K562 (cell line): ENCODE data around the gene GCGR. TPM values are rescaled to one million over a fixed set of nuclear protein-coding genes. Genes with fewer than 3 reads are reported as not detected.

Experiments used
- ZBTB7A ChIP-seq: IDR thresholded peaks from 2 replicates; pipeline ENCODE4 v1.6.1; 2011; ENCODE audit warnings: low read depth, mild to moderate bottlenecking, low read length, moderate library complexity, borderline replicate concordance; ENCODE audit not compliant: control insufficient read depth
- polyA plus RNA-seq, 8 experiments: library from polyadenylated mRNA; depleted of rRNA in 4 of 8; stranded (reverse) in 5 of 8; unstranded in 3 of 8; fragments of >200 nt; fragmentation: Nextera tagmentation in 2 of 8; fragmentation: Illumina TruSeq in 1 of 8; extraction: Ambion mirVana in 2 of 8; extraction: Trizol in 1 of 8; gene quantifications; 2 replicates each; pipeline versions ENCODE4 v1.2.1 to v1.2.3, GENCODE V29; 2011 to 2014; ENCODE audit warnings: inconsistent platforms in 1 of 8, missing spikeins in 1 of 8
- total RNA-seq, 7 experiments: library from RNA; depleted of rRNA in 6 of 7; stranded (reverse); fragments of >200 nt in 6 of 7; fragmentation: Illumina TruSeq in 2 of 7; extraction: Trizol in 2 of 7; gene quantifications; 2 replicates each; pipeline versions ENCODE4 v1.2.1 to v1.2.3, GENCODE V29; 2011 to 2021; ENCODE audit warnings: low replicate concordance in 1 of 7
- TF ChIP-seq, protein P1 (sequence below), 3 experiments: IDR thresholded peaks in 2 of 3; conservative IDR thresholded peaks in 1 of 3; 2 replicates each; pipeline ENCODE4 v1.5.1; 2011 to 2012; ENCODE audit warnings: low read length in 3 of 3, mild to moderate bottlenecking in 3 of 3, control low read depth in 2 of 3, improper control_type of control experiment in 1 of 3, inconsistent platforms in 1 of 3, low read depth in 1 of 3, mixed read lengths in 1 of 3, moderate library complexity in 1 of 3; ENCODE audit not compliant: insufficient read depth in 2 of 3
- TF ChIP-seq, protein P2 (sequence below), 2 experiments: fragments of 450-650 bp; IDR thresholded peaks; 2 replicates each; pipeline ENCODE4 v1.6.1; 2018; ENCODE audit warnings: mild to moderate bottlenecking in 2 of 2, low read depth in 1 of 2; ENCODE audit not compliant: partially characterized antibody in 2 of 2

Gene GCGR
- total and polyA plus RNA-seq, 9 of the 15 experiments (the other 6 are each of a cell fraction or from before 2014, with no cell fraction given) = not detected

DNA sequence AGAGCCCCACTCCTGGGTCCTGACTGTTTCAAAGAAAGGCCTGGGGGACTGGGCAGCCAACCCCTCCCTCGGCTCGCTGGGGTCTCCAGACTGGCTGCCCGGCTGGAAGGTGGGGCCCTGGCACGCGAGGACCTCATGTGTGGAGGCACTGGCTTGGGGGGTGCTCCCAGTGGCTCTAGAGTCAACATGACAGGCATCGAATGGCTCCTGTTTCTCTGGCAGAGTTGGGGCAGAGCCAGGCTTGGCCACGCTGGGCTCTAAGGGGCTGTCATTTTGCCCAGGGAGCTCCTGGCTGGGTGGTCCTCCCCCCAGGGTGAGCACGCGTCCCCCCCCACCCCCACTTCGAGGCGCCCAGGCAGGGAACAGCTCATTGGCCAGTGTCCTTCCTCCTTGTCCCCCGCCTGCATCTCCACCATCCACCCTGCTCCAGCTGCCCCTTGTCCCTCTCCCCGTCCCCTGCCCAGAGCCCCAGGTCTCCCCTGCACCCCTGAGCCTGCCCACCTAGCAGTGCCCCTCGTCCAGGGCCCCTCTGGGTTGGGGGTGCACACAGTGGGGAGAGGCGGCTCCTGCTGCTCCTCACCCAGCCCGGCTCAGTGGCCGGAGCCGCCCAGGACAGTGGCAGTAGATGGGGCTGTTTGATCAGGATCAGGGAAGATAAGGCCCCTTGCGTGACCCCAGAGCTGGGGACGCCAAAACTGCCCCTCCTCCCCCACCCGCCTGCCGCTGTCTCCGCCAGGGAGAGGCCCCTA is 2.7 kb downstream of the GCGR start (continued):
- TF ChIP-seq, protein P1, sequence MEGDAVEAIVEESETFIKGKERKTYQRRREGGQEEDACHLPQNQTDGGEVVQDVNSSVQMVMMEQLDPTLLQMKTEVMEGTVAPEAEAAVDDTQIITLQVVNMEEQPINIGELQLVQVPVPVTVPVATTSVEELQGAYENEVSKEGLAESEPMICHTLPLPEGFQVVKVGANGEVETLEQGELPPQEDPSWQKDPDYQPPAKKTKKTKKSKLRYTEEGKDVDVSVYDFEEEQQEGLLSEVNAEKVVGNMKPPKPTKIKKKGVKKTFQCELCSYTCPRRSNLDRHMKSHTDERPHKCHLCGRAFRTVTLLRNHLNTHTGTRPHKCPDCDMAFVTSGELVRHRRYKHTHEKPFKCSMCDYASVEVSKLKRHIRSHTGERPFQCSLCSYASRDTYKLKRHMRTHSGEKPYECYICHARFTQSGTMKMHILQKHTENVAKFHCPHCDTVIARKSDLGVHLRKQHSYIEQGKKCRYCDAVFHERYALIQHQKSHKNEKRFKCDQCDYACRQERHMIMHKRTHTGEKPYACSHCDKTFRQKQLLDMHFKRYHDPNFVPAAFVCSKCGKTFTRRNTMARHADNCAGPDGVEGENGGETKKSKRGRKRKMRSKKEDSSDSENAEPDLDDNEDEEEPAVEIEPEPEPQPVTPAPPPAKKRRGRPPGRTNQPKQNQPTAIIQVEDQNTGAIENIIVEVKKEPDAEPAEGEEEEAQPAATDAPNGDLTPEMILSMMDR (IDR thresholded peaks at IDR 0.05 in 2 of 3, conservative IDR thresholded peaks at IDR 0.05 in 1 of 3; ENCODE audit: insufficient read depth in 2 of 3, low read depth in 1 of 3, low read length in 3 of 3) = peak in 1 of 3 experiments; percentile 29; a peak in 1 of 6 replicates
- TF ChIP-seq, protein P2, sequence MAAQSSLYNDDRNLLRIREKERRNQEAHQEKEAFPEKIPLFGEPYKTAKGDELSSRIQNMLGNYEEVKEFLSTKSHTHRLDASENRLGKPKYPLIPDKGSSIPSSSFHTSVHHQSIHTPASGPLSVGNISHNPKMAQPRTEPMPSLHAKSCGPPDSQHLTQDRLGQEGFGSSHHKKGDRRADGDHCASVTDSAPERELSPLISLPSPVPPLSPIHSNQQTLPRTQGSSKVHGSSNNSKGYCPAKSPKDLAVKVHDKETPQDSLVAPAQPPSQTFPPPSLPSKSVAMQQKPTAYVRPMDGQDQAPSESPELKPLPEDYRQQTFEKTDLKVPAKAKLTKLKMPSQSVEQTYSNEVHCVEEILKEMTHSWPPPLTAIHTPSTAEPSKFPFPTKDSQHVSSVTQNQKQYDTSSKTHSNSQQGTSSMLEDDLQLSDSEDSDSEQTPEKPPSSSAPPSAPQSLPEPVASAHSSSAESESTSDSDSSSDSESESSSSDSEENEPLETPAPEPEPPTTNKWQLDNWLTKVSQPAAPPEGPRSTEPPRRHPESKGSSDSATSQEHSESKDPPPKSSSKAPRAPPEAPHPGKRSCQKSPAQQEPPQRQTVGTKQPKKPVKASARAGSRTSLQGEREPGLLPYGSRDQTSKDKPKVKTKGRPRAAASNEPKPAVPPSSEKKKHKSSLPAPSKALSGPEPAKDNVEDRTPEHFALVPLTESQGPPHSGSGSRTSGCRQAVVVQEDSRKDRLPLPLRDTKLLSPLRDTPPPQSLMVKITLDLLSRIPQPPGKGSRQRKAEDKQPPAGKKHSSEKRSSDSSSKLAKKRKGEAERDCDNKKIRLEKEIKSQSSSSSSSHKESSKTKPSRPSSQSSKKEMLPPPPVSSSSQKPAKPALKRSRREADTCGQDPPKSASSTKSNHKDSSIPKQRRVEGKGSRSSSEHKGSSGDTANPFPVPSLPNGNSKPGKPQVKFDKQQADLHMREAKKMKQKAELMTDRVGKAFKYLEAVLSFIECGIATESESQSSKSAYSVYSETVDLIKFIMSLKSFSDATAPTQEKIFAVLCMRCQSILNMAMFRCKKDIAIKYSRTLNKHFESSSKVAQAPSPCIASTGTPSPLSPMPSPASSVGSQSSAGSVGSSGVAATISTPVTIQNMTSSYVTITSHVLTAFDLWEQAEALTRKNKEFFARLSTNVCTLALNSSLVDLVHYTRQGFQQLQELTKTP (IDR thresholded peaks at IDR 0.05; ENCODE audit: low read depth in 1 of 2, partially characterized antibody in 2 of 2) = no peak
- TF ChIP-seq ZBTB7A = peak; percentile 13; the same call in 1 of the 2 replicates
